Lower leg skin (tissue), 4 donors: ENCODE data around the gene BBS2. TPM values are rescaled to one million over a fixed set of nuclear protein-coding genes. Genes with fewer than 3 reads are reported as not detected.

Source experiments
- DNase-seq, 2 donors: peaks; one replicate each; pipeline ENCODE4 v3.0.0-alpha.2; 2019; ENCODE audit warnings: low spot score in 2 of 2
- H3K4me3 ChIP-seq: fragments of 200-600 bp; sonication (generic); 2 replicates; pipeline ENCODE4 v1.5.1; 2017; ENCODE audit warnings: mild to moderate bottlenecking, low read depth; ENCODE audit not compliant: poor library complexity, severe bottlenecking
- CTCF ChIP-seq, 3 donors: fragments of 450-650 bp; IDR thresholded peaks; one replicate each; pipeline ENCODE4 v1.5.1; 2016; ENCODE audit warnings: antibody characterized with exemption in 3 of 3, mild to moderate bottlenecking in 3 of 3, moderate library complexity in 2 of 3
- POLR2A ChIP-seq, 2 donors: fragments of 450-650 bp; IDR thresholded peaks; one replicate each; pipeline ENCODE4 v1.6.1; 2016 to 2017; ENCODE audit warnings: antibody characterized with exemption in 2 of 2, mild to moderate bottlenecking in 1 of 2, moderate library complexity in 1 of 2
- WGBS, 2 donors: methylation state at CpG; one replicate each; pipeline ENCODE4 v1.1.5; 2018; 5-methylcytosine and 5-hydroxymethylcytosine counted together
- intact Hi-C: fragments of 100-400 bp; cut with DNase I; formaldehyde crosslinking; loops from one replicate; pipeline ENCODE4 v1.15.0; 2023; ENCODE audit warnings: low total_unique reads
- total RNA-seq, 4 donors: library from RNA; depleted of rRNA; stranded (reverse); fragments of >200 nt; gene quantifications; one replicate each; pipeline ENCODE4 v1.1.0, GENCODE V29; 2016

The BBS2 gene
- total RNA-seq, 4 donors from 2014 or later, result 76.6 to 106 (median 92.4) TPM

GRCh38 chr16:56479469-56479868, 40.4 kb downstream of the BBS2 start:
- no peak for DNase-seq
- no peak overlapping the region for H3K4me3 ChIP-seq
- 75 to 80% methylated on average over 2 of the region's 2 CpGs for WGBS, 2 donors
- no peak for TF ChIP-seq CTCF (IDR thresholded peaks at IDR 0.05)
- no peak for TF ChIP-seq POLR2A (IDR thresholded peaks at IDR 0.05)
- intact Hi-C loops, result no loop called here

- no peak overlapping the region for H3K4me3 ChIP-seq
- WGBS, 2 donors, result 78 to 81% methylated on average over 2 of the region's 2 CpGs
- intact Hi-C loops, result no loop called here
- DNase-seq, result no peak
- TF ChIP-seq CTCF (IDR thresholded peaks at IDR 0.05), result no peak
- no peak for TF ChIP-seq POLR2A (IDR thresholded peaks at IDR 0.05)
These were observed 41.4 kb downstream of the BBS2 start for GRCh38 chr16:56478281-56479049.

GRCh38 chr16:56477096-56477878, 42.5 kb downstream of the BBS2 start:
- WGBS, 2 donors, result 76% methylated on average over 2 of the region's 2 CpGs
- TF ChIP-seq CTCF (IDR thresholded peaks at IDR 0.05) (no peak), POLR2A (IDR thresholded peaks at IDR 0.05) (no peak)
- intact Hi-C loops, result no loop called here
- no peak for DNase-seq
- H3K4me3 ChIP-seq, result no peak overlapping the region

- no peak for DNase-seq
- H3K4me3 ChIP-seq, result no peak overlapping the region
- no peak for TF ChIP-seq POLR2A (IDR thresholded peaks at IDR 0.05)
- TF ChIP-seq CTCF (IDR thresholded peaks at IDR 0.05), result no peak
- 93 to 95% methylated on average over 2 of the region's 2 CpGs for WGBS, 2 donors
- intact Hi-C loops, result no loop called here
These were observed 44.6 kb downstream of the BBS2 start for GRCh38 chr16:56475201-56475600.

- H3K4me3 ChIP-seq, result no peak overlapping the region
- WGBS, 2 donors, result 72 to 81% methylated on average over 1 of the region's 1 CpG
- intact Hi-C loops, result no loop called here
- no peak for TF ChIP-seq CTCF (IDR thresholded peaks at IDR 0.05)
- TF ChIP-seq POLR2A (IDR thresholded peaks at IDR 0.05), result no peak
- DNase-seq, result no peak
These were observed 49.2 kb downstream of the BBS2 start for GRCh38 chr16:56470666-56471065.
